ENCODE measurements around the gene MTMR12. TPM values are rescaled to one million over a fixed set of nuclear protein-coding genes. Genes with fewer than 3 reads are reported as not detected.

Gene MTMR12
- total RNA-seq, 1 experiment from 2014 or later = 42.7 TPM

DNA sequence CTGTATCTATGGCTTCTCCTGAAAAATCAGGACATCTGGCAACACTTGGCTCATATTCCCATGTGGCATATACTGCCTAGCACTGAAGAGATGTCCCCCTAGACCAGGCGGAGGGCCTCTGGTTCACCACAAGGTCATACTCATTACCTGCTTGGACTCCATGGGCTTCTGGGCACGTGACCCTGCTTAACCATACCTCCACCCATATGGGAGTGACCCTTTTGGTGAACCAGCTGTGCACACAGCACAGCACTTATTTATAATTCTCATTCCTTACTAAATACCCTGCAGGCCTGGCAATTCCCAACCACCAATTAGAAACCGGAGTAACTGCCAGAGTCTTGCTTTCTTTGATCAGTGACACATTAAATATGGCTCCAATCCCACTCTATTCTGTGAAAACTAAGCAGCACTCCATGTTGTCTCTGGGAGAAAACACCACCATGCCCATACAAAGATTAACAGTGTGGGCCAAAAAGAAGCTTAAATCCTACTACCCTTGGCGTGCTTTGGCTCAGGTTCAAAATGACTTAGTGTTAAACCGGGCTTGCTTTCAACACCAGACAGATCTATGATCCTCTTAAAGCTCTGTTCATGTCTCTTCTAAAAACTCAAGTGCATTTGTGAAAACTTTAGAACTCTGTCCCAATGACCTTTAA lies 57.7 kb downstream of the MTMR12 start (continued):
- TF ChIP-seq ZNF219 (CRISPR knock-in tag; IDR thresholded peaks at IDR 0.05; ENCODE audit: borderline replicate concordance) (no peak), ZNF138 (CRISPR knock-in tag; conservative IDR thresholded peaks at IDR 0.05) (no peak)

DNA sequence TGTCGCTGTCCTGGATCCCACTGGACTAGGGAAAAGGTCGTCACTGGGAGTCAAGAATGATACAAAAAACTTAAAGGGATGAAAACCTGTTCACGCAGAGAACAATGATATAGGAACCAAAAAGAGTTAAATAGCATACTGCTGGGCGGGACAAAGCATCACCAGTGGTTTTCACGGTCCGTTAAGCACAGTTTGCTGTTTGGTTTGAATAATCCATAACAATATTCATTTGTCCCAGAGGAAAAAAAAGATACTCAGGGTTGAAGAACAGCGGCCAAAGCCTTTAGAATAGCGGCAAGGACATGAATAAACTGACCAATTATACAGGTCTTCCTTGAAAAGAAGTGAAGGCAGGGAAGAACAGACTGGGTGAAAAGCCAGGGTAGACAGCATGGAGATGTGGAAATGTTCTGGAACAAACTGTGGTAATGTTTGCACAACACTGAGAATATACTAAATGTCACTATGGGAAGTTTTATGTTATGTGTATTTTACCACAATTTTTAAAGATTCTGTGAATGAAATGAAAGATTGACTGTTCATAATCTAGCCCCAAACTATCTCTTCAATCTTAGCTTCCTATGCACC lies 60.8 kb downstream of the MTMR12 start:
- DNase-seq (ENCODE audit: low spot score) (no peak), ATAC-seq (no peak)
- Mint-ChIP-seq H3K27ac (no peak overlapping the region), H3K27me3 (ENCODE audit: low read depth) (no peaks in the 10 kb centered on the region), H3K36me3 (peaks cover 78% of the 10 kb centered on the region), H3K4me3 (no peak overlapping the region), H3K9me3 (peaks cover 12% of the 10 kb centered on the region), H3K4me1 (peaks cover 10% of the 10 kb centered on the region)
- TF ChIP-seq TEAD4 (CRISPR knock-in tag; IDR thresholded peaks at IDR 0.05) (no peak), ZBTB21 (CRISPR knock-in tag; IDR thresholded peaks at IDR 0.05; ENCODE audit: borderline replicate concordance) (no peak), ZNF121 (CRISPR knock-in tag; IDR thresholded peaks at IDR 0.05) (no peak), ZNF396 (CRISPR knock-in tag; IDR thresholded peaks at IDR 0.05; ENCODE audit: borderline replicate concordance) (no peak), PRRX2 (CRISPR knock-in tag; IDR thresholded peaks at IDR 0.05) (no peak), JUN (CRISPR knock-in tag; IDR thresholded peaks at IDR 0.05) (no peak), ZNF263 (CRISPR knock-in tag; IDR thresholded peaks at IDR 0.05; ENCODE audit: low read depth) (no peak), SOX15 (CRISPR knock-in tag; IDR thresholded peaks at IDR 0.05) (no peak)
- TF ChIP-seq, protein P1, sequence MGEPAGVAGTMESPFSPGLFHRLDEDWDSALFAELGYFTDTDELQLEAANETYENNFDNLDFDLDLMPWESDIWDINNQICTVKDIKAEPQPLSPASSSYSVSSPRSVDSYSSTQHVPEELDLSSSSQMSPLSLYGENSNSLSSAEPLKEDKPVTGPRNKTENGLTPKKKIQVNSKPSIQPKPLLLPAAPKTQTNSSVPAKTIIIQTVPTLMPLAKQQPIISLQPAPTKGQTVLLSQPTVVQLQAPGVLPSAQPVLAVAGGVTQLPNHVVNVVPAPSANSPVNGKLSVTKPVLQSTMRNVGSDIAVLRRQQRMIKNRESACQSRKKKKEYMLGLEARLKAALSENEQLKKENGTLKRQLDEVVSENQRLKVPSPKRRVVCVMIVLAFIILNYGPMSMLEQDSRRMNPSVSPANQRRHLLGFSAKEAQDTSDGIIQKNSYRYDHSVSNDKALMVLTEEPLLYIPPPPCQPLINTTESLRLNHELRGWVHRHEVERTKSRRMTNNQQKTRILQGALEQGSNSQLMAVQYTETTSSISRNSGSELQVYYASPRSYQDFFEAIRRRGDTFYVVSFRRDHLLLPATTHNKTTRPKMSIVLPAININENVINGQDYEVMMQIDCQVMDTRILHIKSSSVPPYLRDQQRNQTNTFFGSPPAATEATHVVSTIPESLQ (CRISPR knock-in tag; IDR thresholded peaks at IDR 0.05) = no peak
- ChIA-PET POLR2A (no interaction called here), CTCF (interaction anchor here (1.9 kb wide), 1 partner anchor 20 kb away, joined by 4 read pairs; no protein-coding TSS in a partner anchor)

DNA sequence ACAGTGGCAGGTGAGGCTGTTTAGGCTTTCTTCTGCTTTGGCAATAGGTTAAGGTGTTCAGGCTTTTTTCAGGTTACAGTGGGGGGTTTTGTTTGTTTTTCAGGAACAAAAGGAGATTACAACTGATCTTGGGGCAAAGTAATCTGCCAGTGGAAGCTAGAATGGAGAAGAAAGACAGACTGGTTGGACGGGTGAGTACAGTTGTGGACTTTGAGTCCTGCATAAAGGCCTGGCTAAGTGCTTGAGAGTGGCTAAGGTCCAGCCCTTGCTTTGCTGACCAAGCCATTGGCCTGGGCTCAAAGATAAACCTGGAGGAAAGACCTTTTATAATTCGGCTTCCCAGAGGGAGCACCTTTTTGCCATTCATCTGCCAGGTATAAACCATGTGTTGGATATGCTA lies 63.1 kb downstream of the MTMR12 start:
- peaks cover 10% of the 10 kb centered on the region for H3K4me1 Mint-ChIP-seq
- ATAC-seq = no peak
- CTCF ChIA-PET = no interaction called here
- H3K27me3 Mint-ChIP-seq (ENCODE audit: low read depth) = no peaks in the 10 kb centered on the region
- peaks cover 17% of the 10 kb centered on the region for H3K9me3 Mint-ChIP-seq
- 0 out of 2 replicates have a peak overlapping the region, but pooled peaks have one; percentile 7 for H3K27ac Mint-ChIP-seq
- H3K4me3 Mint-ChIP-seq = no peak overlapping the region
- POLR2A ChIA-PET = no interaction called here
- peaks cover 74% of the 10 kb centered on the region for H3K36me3 Mint-ChIP-seq
- DNase-seq (ENCODE audit: low spot score) = no peak
- TF ChIP-seq, protein P2, sequence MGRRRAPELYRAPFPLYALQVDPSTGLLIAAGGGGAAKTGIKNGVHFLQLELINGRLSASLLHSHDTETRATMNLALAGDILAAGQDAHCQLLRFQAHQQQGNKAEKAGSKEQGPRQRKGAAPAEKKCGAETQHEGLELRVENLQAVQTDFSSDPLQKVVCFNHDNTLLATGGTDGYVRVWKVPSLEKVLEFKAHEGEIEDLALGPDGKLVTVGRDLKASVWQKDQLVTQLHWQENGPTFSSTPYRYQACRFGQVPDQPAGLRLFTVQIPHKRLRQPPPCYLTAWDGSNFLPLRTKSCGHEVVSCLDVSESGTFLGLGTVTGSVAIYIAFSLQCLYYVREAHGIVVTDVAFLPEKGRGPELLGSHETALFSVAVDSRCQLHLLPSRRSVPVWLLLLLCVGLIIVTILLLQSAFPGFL (CRISPR knock-in tag; IDR thresholded peaks at IDR 0.05; ENCODE audit: borderline replicate concordance) = no peak
- TF ChIP-seq KAT7 (CRISPR knock-in tag; IDR thresholded peaks at IDR 0.05; ENCODE audit: borderline replicate concordance) (no peak), ZNF219 (CRISPR knock-in tag; IDR thresholded peaks at IDR 0.05; ENCODE audit: borderline replicate concordance) (no peak), FOXK1 (CRISPR knock-in tag; IDR thresholded peaks at IDR 0.05) (no peak), JAZF1 (CRISPR knock-in tag; IDR thresholded peaks at IDR 0.05) (no peak), CBFB (CRISPR knock-in tag; IDR thresholded peaks at IDR 0.05; ENCODE audit: low read depth) (no peak), NR2C2 (CRISPR knock-in tag; IDR thresholded peaks at IDR 0.05) (no peak), TCF7 (CRISPR knock-in tag; IDR thresholded peaks at IDR 0.05; ENCODE audit: low read depth) (no peak), IRF2 (CRISPR knock-in tag; IDR thresholded peaks at IDR 0.05; ENCODE audit: borderline replicate concordance, low read depth) (no peak), ZNF671 (CRISPR knock-in tag; IDR thresholded peaks at IDR 0.05) (no peak), ZNF138 (CRISPR knock-in tag; conservative IDR thresholded peaks at IDR 0.05) (no peak), ESRRA (CRISPR knock-in tag; IDR thresholded peaks at IDR 0.05; ENCODE audit: borderline replicate concordance) (no peak)
- TF ChIP-seq, protein P3, sequence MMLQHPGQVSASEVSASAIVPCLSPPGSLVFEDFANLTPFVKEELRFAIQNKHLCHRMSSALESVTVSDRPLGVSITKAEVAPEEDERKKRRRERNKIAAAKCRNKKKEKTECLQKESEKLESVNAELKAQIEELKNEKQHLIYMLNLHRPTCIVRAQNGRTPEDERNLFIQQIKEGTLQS (CRISPR knock-in tag; conservative IDR thresholded peaks at IDR 0.05) = no peak
- TF ChIP-seq, protein P4, sequence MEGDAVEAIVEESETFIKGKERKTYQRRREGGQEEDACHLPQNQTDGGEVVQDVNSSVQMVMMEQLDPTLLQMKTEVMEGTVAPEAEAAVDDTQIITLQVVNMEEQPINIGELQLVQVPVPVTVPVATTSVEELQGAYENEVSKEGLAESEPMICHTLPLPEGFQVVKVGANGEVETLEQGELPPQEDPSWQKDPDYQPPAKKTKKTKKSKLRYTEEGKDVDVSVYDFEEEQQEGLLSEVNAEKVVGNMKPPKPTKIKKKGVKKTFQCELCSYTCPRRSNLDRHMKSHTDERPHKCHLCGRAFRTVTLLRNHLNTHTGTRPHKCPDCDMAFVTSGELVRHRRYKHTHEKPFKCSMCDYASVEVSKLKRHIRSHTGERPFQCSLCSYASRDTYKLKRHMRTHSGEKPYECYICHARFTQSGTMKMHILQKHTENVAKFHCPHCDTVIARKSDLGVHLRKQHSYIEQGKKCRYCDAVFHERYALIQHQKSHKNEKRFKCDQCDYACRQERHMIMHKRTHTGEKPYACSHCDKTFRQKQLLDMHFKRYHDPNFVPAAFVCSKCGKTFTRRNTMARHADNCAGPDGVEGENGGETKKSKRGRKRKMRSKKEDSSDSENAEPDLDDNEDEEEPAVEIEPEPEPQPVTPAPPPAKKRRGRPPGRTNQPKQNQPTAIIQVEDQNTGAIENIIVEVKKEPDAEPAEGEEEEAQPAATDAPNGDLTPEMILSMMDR (IDR thresholded peaks at IDR 0.05) = no peak
- TF ChIP-seq, protein P5, sequence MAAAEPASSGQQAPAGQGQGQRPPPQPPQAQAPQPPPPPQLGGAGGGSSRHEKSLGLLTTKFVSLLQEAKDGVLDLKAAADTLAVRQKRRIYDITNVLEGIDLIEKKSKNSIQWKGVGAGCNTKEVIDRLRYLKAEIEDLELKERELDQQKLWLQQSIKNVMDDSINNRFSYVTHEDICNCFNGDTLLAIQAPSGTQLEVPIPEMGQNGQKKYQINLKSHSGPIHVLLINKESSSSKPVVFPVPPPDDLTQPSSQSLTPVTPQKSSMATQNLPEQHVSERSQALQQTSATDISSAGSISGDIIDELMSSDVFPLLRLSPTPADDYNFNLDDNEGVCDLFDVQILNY (CRISPR knock-in tag; IDR thresholded peaks at IDR 0.05) = no peak
- TF ChIP-seq, protein P6, sequence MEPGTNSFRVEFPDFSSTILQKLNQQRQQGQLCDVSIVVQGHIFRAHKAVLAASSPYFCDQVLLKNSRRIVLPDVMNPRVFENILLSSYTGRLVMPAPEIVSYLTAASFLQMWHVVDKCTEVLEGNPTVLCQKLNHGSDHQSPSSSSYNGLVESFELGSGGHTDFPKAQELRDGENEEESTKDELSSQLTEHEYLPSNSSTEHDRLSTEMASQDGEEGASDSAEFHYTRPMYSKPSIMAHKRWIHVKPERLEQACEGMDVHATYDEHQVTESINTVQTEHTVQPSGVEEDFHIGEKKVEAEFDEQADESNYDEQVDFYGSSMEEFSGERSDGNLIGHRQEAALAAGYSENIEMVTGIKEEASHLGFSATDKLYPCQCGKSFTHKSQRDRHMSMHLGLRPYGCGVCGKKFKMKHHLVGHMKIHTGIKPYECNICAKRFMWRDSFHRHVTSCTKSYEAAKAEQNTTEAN (CRISPR knock-in tag; IDR thresholded peaks at IDR 0.05) = no peak
- TF ChIP-seq, protein P7, sequence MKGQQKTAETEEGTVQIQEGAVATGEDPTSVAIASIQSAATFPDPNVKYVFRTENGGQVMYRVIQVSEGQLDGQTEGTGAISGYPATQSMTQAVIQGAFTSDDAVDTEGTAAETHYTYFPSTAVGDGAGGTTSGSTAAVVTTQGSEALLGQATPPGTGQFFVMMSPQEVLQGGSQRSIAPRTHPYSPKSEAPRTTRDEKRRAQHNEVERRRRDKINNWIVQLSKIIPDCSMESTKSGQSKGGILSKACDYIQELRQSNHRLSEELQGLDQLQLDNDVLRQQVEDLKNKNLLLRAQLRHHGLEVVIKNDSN (CRISPR knock-in tag; IDR thresholded peaks at IDR 0.05) = no peak

Measured in WTC11 (cell line).